ENCODE data around the gene OR9Q1. TPM values are rescaled to one million over a fixed set of nuclear protein-coding genes. Genes with fewer than 3 reads are reported as not detected.

Gene OR9Q1
- total RNA-seq, 1 experiment from 2014 or later = not detected

- Histone ChIP-seq H3K9me3 (replicated peaks) (no peaks in the 10 kb centered on the region), H3K4me3 (no peak overlapping the region), H3K4me1 (no peaks in the 10 kb centered on the region), H3K27me3 (no peaks in the 10 kb centered on the region), H3K27ac (no peak overlapping the region), H3K36me3 (no peaks in the 10 kb centered on the region)
- DNase-seq = peak in 1 of 2 experiments; percentile 25
These were observed 110.5 kb downstream of the OR9Q1 start for GRCh38 chr11:58134151-58134550.

- Histone ChIP-seq H3K4me1 (no peaks in the 10 kb centered on the region), H3K27ac (no peak overlapping the region), H3K9me3 (replicated peaks) (no peaks in the 10 kb centered on the region), H3K27me3 (no peaks in the 10 kb centered on the region), H3K36me3 (no peaks in the 10 kb centered on the region), H3K4me3 (no peak overlapping the region)
- DNase-seq = no peak
These were observed 111.5 kb downstream of the OR9Q1 start for GRCh38 chr11:58135171-58135570.

- H3K4me3 ChIP-seq = no peak overlapping the region
- DNase-seq = no peak
- H3K9me3 ChIP-seq (replicated peaks) = no peaks in the 10 kb centered on the region
- H3K4me1 ChIP-seq = peaks cover 3% of the 10 kb centered on the region; the same call in 1 of the 2 replicates
- H3K36me3 ChIP-seq = no peaks in the 10 kb centered on the region
- no peaks in the 10 kb centered on the region for H3K27me3 ChIP-seq
- no peak overlapping the region for H3K27ac ChIP-seq
These were observed 119.1 kb downstream of the OR9Q1 start for GRCh38 chr11:58142761-58143160.

- no peak for DNase-seq
- Histone ChIP-seq H3K36me3 (no peaks in the 10 kb centered on the region), H3K4me3 (no peak overlapping the region), H3K27me3 (no peaks in the 10 kb centered on the region), H3K27ac (no peak overlapping the region), H3K4me1 (no peaks in the 10 kb centered on the region), H3K9me3 (replicated peaks) (no peaks in the 10 kb centered on the region)
These were observed 129.1 kb downstream of the OR9Q1 start for GRCh38 chr11:58152781-58153180.

- H3K27ac ChIP-seq = no peak overlapping the region
- no peak for DNase-seq
- no peaks in the 10 kb centered on the region for H3K4me1 ChIP-seq
- H3K9me3 ChIP-seq (replicated peaks) = no peaks in the 10 kb centered on the region
- no peak overlapping the region for H3K4me3 ChIP-seq
- H3K27me3 ChIP-seq = no peaks in the 10 kb centered on the region
- no peaks in the 10 kb centered on the region for H3K36me3 ChIP-seq
These were observed 140.7 kb downstream of the OR9Q1 start for GRCh38 chr11:58164389-58164788.

- H3K4me1 ChIP-seq = no peaks in the 10 kb centered on the region
- no peaks in the 10 kb centered on the region for H3K27me3 ChIP-seq
- no peak overlapping the region for H3K27ac ChIP-seq
- H3K36me3 ChIP-seq = no peaks in the 10 kb centered on the region
- no peaks in the 10 kb centered on the region for H3K9me3 ChIP-seq (replicated peaks)
- no peak for DNase-seq
- no peak overlapping the region for H3K4me3 ChIP-seq
These were observed 141.3 kb downstream of the OR9Q1 start for GRCh38 chr11:58164990-58165389.

GRCh38 chr11:58165504-58166106 is 141.9 kb downstream of the OR9Q1 start:
- no peak overlapping the region for H3K4me3 ChIP-seq
- DNase-seq = no peak
- H3K36me3 ChIP-seq = no peaks in the 10 kb centered on the region
- H3K9me3 ChIP-seq (replicated peaks) = no peaks in the 10 kb centered on the region
- H3K27ac ChIP-seq = no peak overlapping the region
- no peaks in the 10 kb centered on the region for H3K4me1 ChIP-seq
- no peaks in the 10 kb centered on the region for H3K27me3 ChIP-seq

- DNase-seq = no peak
These were observed 153.9 kb downstream of the OR9Q1 start for GRCh38 chr11:58177409-58178054.

GRCh38 chr11:58178444-58178843 is 154.8 kb downstream of the OR9Q1 start:
- H3K36me3 ChIP-seq = no peaks in the 10 kb centered on the region
- DNase-seq = peak in 1 of 2 experiments; percentile 22

More at GRCh38 chr11:58177409-58178054, 153.9 kb downstream of the OR9Q1 start:
- Histone ChIP-seq H3K9me3 (replicated peaks) (no peaks in the 10 kb centered on the region), H3K4me3 (no peak overlapping the region), H3K36me3 (no peaks in the 10 kb centered on the region), H3K27ac (no peak overlapping the region), H3K4me1 (no peaks in the 10 kb centered on the region), H3K27me3 (no peaks in the 10 kb centered on the region)

GRCh38 chr11:58179648-58180047 is 156.0 kb downstream of the OR9Q1 start:
- no peaks in the 10 kb centered on the region for H3K9me3 ChIP-seq (replicated peaks)
- H3K27ac ChIP-seq = no peak overlapping the region
- H3K4me3 ChIP-seq = no peak overlapping the region
- H3K27me3 ChIP-seq = no peaks in the 10 kb centered on the region
- no peaks in the 10 kb centered on the region for H3K36me3 ChIP-seq
- peak in 1 of 2 experiments; percentile 20 for DNase-seq
- H3K4me1 ChIP-seq = no peaks in the 10 kb centered on the region

More at GRCh38 chr11:58178444-58178843, 154.8 kb downstream of the OR9Q1 start:
- Histone ChIP-seq H3K4me3 (no peak overlapping the region), H3K9me3 (replicated peaks) (no peaks in the 10 kb centered on the region), H3K27me3 (no peaks in the 10 kb centered on the region), H3K27ac (no peak overlapping the region), H3K4me1 (no peaks in the 10 kb centered on the region)

- Histone ChIP-seq H3K4me3 (no peak overlapping the region), H3K9me3 (replicated peaks) (no peaks in the 10 kb centered on the region), H3K4me1 (no peaks in the 10 kb centered on the region), H3K27me3 (no peaks in the 10 kb centered on the region), H3K27ac (no peak overlapping the region), H3K36me3 (no peaks in the 10 kb centered on the region)
- DNase-seq = no peak
These were observed 163.3 kb downstream of the OR9Q1 start for GRCh38 chr11:58186938-58187337.

GRCh38 chr11:58188770-58189169 is 165.1 kb downstream of the OR9Q1 start, which contains the start of gene OR9Q2:
Gene OR9Q2, plus strand, starts transcription at chr11:58189070. Its CDS starts 1,421 bp downstream, at chr11:58190491.
- Histone ChIP-seq H3K27me3 (no peaks in the 10 kb centered on the region), H3K4me1 (no peaks in the 10 kb centered on the region), H3K27ac (no peak within 1 kb of the TSS), H3K36me3 (no peaks in the 10 kb centered on the region), H3K9me3 (replicated peaks) (no peaks in the 10 kb centered on the region), H3K4me3 (no peak within 1 kb of the TSS)
- DNase-seq = no peak

GRCh38 chr11:58192229-58192628 is 168.5 kb downstream of the OR9Q1 start:
- no peaks in the 10 kb centered on the region for H3K9me3 ChIP-seq (replicated peaks)
- H3K27ac ChIP-seq = no peak overlapping the region
- DNase-seq = no peak
- no peak overlapping the region for H3K4me3 ChIP-seq
- no peaks in the 10 kb centered on the region for H3K36me3 ChIP-seq
- no peaks in the 10 kb centered on the region for H3K27me3 ChIP-seq
- H3K4me1 ChIP-seq = no peaks in the 10 kb centered on the region

- Histone ChIP-seq H3K27me3 (no peaks in the 10 kb centered on the region), H3K36me3 (no peaks in the 10 kb centered on the region), H3K9me3 (replicated peaks) (no peaks in the 10 kb centered on the region), H3K4me1 (no peaks in the 10 kb centered on the region), H3K4me3 (no peak overlapping the region), H3K27ac (no peak overlapping the region)
- no peak for DNase-seq
These were observed 169.7 kb downstream of the OR9Q1 start for GRCh38 chr11:58193391-58193790.

GRCh38 chr11:58195939-58196338 is 172.3 kb downstream of the OR9Q1 start:
- no peaks in the 10 kb centered on the region for H3K4me1 ChIP-seq

GRCh38 chr11:58199271-58199670 is 175.6 kb downstream of the OR9Q1 start:
- H3K4me3 ChIP-seq = no peak overlapping the region
- no peaks in the 10 kb centered on the region for H3K4me1 ChIP-seq
- H3K27ac ChIP-seq = no peak overlapping the region
- H3K9me3 ChIP-seq (replicated peaks) = no peaks in the 10 kb centered on the region
- no peaks in the 10 kb centered on the region for H3K27me3 ChIP-seq
- no peak for DNase-seq
- no peaks in the 10 kb centered on the region for H3K36me3 ChIP-seq

More at GRCh38 chr11:58195939-58196338, 172.3 kb downstream of the OR9Q1 start:
- Histone ChIP-seq H3K27ac (no peak overlapping the region), H3K4me3 (no peak overlapping the region), H3K36me3 (no peaks in the 10 kb centered on the region), H3K27me3 (no peaks in the 10 kb centered on the region), H3K9me3 (replicated peaks) (no peaks in the 10 kb centered on the region)
- no peak for DNase-seq

Measured in SJCRH30 (cell line).